Dendritic cell treated with granulocyte-macrophage colony-stimulating factor and Interleukin-4, amounts not matched to agents 40 ng/mL and 50 ng/mL, for 4 days (primary cell): Measurements from ENCODE around the gene ALDH3B1.

Experiments used
- H3K27ac Mint-ChIP-seq: one replicate; pipeline ENCODE4 v1.8.0; 2022; ENCODE audit warnings: mild to moderate bottlenecking, mixed read lengths
- H3K27me3 Mint-ChIP-seq: one replicate; pipeline ENCODE4 v1.8.0; 2022; ENCODE audit warnings: mild to moderate bottlenecking, mixed read lengths
- H3K36me3 Mint-ChIP-seq: one replicate; pipeline ENCODE4 v1.8.0; 2022; ENCODE audit warnings: low read depth, mixed read lengths
- H3K4me1 Mint-ChIP-seq: one replicate; pipeline ENCODE4 v1.8.0; 2022; ENCODE audit warnings: low read depth, mixed read lengths
- H3K4me3 Mint-ChIP-seq: one replicate; pipeline ENCODE4 v1.8.0; 2022; ENCODE audit warnings: mild to moderate bottlenecking, moderate library complexity, mixed read lengths
- H3K9me3 Mint-ChIP-seq: one replicate; pipeline ENCODE4 v1.8.0; 2022; ENCODE audit warnings: mixed read lengths
- intact Hi-C: fragments of 100-400 bp; cut with micrococcal nuclease; formaldehyde crosslinking; loops from one replicate; pipeline ENCODE4 v1.15.0; 2022

ALDH3B1 gene

DNA sequence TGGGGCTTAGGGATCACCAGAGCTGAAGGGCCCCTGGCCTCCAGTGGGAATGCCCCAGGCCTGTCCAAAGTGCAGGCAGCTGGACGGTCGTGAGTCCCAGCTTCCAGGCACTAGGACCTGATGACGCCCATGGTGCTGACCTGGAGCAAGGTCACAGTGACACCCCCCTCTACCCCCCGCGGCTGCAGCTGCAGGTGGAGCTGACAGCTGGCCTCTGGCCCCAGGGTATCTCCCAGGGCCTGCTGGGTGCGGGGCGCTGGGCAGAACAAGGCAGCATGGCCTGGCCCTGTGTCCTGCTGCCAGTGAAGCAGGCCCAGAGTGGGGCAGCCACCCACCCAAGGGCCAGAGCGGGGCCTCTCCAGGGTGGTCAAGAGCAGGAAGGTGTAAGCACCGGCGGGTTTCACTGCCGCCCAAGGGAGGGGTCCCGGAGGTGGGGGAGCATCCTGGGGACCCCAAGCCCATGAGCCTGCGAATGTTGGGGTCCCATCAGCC is 28.1 kb downstream of the ALDH3B1 start:
- Mint-ChIP-seq H3K4me3 (peak overlapping the region; percentile 93), H3K27me3 (no peaks in the 10 kb centered on the region), H3K36me3 (peaks cover 81% of the 10 kb centered on the region), H3K4me1 (peaks cover 78% of the 10 kb centered on the region), H3K9me3 (no peaks in the 10 kb centered on the region), H3K27ac (peak overlapping the region; percentile 97)
- intact Hi-C loops, result loop anchor here (5.0 to 10.0 kb wide), 2 partner anchors 41 to 77 kb away; no protein-coding TSS in a partner anchor

DNA sequence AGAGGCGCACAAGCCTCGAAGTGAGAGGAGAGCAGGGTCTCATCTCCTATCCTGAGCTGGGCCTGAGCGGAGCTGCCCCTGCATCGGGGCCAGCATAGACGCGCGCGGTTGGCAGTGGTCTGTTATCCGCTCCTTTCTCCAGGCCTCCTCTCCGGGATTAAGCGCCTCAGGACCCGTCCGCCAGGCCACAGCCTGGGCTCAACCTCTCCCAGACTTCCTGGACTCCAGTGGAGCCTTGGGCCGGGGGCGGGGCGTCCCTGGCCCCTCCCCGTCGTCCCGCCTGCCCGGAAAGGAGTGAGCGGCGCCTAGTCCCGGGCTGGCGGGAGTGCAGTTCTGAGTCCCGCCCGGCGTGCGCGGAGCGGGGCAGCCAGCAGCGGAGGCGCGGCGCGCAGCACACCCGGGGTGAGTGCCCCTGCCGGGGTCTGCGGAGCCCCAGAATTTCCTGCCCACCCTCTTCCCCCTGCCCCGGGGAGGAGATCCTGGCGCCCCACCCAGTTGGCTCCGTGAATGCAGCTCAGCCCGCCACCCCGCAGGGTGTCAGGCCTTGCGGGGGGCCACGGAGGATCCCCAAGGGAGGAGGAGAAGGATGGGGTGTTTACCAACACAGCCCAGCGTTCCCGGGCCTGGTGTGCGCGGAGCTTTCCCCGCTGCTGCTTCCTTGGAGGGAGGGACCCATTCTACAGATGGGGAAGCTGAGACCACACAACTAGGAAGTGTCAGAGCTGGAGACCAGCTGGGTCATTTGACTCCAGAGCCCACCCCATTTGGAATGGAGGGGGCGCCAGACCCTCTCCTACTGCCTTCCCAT is 28.8 kb downstream of the ALDH3B1 start, which contains the start of gene TCIRG1:
Gene TCIRG1 (plus strand): TSS at position 308 of the 808 bp plus-strand sequence. CDS start 2,247 bp downstream, outside the sequence.
- Mint-ChIP-seq H3K27me3 (no peaks in the 10 kb centered on the region), H3K9me3 (no peaks in the 10 kb centered on the region), H3K4me1 (peaks cover 73% of the 10 kb centered on the region), H3K36me3 (peaks cover 81% of the 10 kb centered on the region), H3K27ac (peak within 1 kb of the TSS; percentile 97), H3K4me3 (peak within 1 kb of the TSS; percentile 93)
- intact Hi-C loops, result loop anchor here (5.0 to 10.0 kb wide), 2 partner anchors 42 to 76 kb away; no protein-coding TSS in a partner anchor

DNA sequence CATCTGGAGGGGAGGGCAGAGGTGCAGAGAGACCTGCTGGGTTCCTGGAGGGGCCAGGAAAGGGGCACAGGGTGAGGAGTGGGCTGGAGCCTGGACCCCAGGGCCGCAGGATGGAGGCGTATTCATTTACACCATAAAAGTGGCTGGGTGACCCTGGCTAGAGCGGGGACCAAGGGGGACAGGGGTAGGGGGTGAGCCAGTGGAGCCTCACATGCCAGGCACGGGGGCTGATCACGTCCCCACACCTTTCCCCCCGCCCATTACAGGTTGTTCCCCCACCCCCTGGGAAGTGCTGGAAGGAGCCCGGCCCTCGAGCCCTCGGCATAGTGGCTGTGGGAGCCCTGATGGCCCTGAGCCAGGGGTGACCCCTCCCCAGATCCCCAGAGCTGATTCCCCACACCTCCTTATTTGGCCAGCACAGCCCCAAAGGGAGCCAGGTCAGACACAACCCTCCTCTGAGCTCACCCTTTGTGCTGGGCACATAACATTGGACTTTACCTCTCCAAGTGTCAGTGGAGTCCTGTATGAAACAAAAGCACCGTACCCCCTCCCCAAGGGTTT is 29.5 kb downstream of the ALDH3B1 start:
- Mint-ChIP-seq H3K27ac (peak overlapping the region; percentile 97), H3K9me3 (no peaks in the 10 kb centered on the region), H3K36me3 (peaks cover 81% of the 10 kb centered on the region), H3K27me3 (no peaks in the 10 kb centered on the region), H3K4me1 (peaks cover 72% of the 10 kb centered on the region), H3K4me3 (peak overlapping the region; percentile 93)
- intact Hi-C loops, result loop anchor here (2.0 to 10.0 kb wide), 3 partner anchors 29 to 75 kb away; partner anchors contain the start of gene ALDH3B1

GRCh38 chr11:68040101-68040956 is 30.2 kb downstream of the ALDH3B1 start:
- H3K27ac Mint-ChIP-seq, result peak overlapping the region; percentile 97
- no peaks in the 10 kb centered on the region for H3K9me3 Mint-ChIP-seq
- H3K36me3 Mint-ChIP-seq, result peaks cover 82% of the 10 kb centered on the region
- H3K4me1 Mint-ChIP-seq, result peaks cover 67% of the 10 kb centered on the region
- H3K27me3 Mint-ChIP-seq, result no peaks in the 10 kb centered on the region
- peak overlapping the region; percentile 93 for H3K4me3 Mint-ChIP-seq
- intact Hi-C loops, result loop anchor here (2.0 kb wide), 1 partner anchor 30 kb away; the partner anchor contains the start of gene ALDH3B1

- Mint-ChIP-seq H3K4me3 (peak overlapping the region; percentile 93), H3K27ac (peak overlapping the region; percentile 97), H3K9me3 (no peaks in the 10 kb centered on the region), H3K27me3 (no peaks in the 10 kb centered on the region), H3K4me1 (peaks cover 59% of the 10 kb centered on the region), H3K36me3 (peaks cover 82% of the 10 kb centered on the region)
- intact Hi-C loops, result loop anchor here (2.0 kb wide), 1 partner anchor 30 kb away; the partner anchor contains the start of gene ALDH3B1
These were observed 30.9 kb downstream of the ALDH3B1 start for GRCh38 chr11:68040957-68041591.

GRCh38 chr11:68041617-68042218 is 31.6 kb downstream of the ALDH3B1 start:
- no peak overlapping the region for H3K27ac Mint-ChIP-seq
- peak overlapping the region; percentile 93 for H3K4me3 Mint-ChIP-seq
- peaks cover 53% of the 10 kb centered on the region for H3K4me1 Mint-ChIP-seq
- intact Hi-C loops, result loop anchor here (2.0 kb wide), 1 partner anchor 31 kb away; the partner anchor contains the start of gene ALDH3B1
- H3K36me3 Mint-ChIP-seq, result peaks cover 82% of the 10 kb centered on the region
- no peaks in the 10 kb centered on the region for H3K27me3 Mint-ChIP-seq
- H3K9me3 Mint-ChIP-seq, result no peaks in the 10 kb centered on the region

- Mint-ChIP-seq H3K27me3 (no peaks in the 10 kb centered on the region), H3K36me3 (peaks cover 87% of the 10 kb centered on the region), H3K4me1 (peaks cover 46% of the 10 kb centered on the region), H3K4me3 (no peak overlapping the region), H3K9me3 (no peaks in the 10 kb centered on the region), H3K27ac (peak overlapping the region; percentile 17)
- intact Hi-C loops, result no loop called here
These were observed 32.3 kb downstream of the ALDH3B1 start for GRCh38 chr11:68042219-68043028.

GRCh38 chr11:68043029-68043348 is 32.9 kb downstream of the ALDH3B1 start:
- H3K4me1 Mint-ChIP-seq, result peaks cover 40% of the 10 kb centered on the region
- intact Hi-C loops, result no loop called here
- peaks cover 93% of the 10 kb centered on the region for H3K36me3 Mint-ChIP-seq

DNA sequence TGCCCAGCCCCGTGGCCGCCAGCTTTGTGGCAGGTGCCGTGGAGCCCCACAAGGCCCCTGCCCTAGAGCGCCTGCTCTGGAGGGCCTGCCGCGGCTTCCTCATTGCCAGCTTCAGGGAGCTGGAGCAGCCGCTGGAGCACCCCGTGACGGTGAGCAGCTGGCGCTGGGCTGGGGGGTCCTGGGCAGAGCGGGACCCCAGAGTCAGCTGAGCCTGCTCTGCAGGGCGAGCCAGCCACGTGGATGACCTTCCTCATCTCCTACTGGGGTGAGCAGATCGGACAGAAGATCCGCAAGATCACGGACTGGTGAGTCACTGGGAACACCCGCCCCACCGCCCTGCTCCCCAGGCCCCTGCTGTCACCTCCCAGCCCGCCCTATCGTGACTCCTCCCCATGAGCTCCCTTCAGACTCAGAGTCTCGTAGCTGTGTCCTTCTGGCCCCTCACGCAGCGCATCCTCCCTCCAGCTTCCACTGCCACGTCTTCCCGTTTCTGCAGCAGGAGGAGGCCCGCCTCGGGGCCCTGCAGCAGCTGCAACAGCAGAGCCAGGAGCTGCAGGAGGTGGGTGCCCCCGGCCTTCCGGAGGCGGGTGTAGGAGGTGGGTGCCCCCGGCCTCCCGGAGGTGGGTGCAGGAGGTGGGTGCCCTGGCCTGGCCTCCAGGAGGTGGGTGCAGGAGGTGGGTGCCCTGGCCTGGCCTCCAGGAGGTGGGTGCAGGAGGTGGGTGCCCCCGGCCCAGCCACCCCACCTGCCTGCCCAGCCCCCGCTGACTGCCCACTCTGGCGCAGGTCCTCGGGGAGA is 33.4 kb downstream of the ALDH3B1 start:
- no peaks in the 10 kb centered on the region for H3K27me3 Mint-ChIP-seq

More at GRCh38 chr11:68043029-68043348, 32.9 kb downstream of the ALDH3B1 start:
- Mint-ChIP-seq H3K9me3 (no peaks in the 10 kb centered on the region), H3K27ac (peak overlapping the region; percentile 17), H3K4me3 (no peak overlapping the region), H3K27me3 (no peaks in the 10 kb centered on the region)

GRCh38 chr11:68044145-68044813 is 34.2 kb downstream of the ALDH3B1 start:
- Mint-ChIP-seq H3K36me3 (peaks cover 100% of the 10 kb centered on the region), H3K9me3 (no peaks in the 10 kb centered on the region), H3K27ac (no peak overlapping the region), H3K27me3 (no peaks in the 10 kb centered on the region), H3K4me3 (no peak overlapping the region), H3K4me1 (peaks cover 33% of the 10 kb centered on the region)
- intact Hi-C loops, result no loop called here

More for the DNA sequence above, 33.4 kb downstream of the ALDH3B1 start:
- no peak overlapping the region for H3K4me3 Mint-ChIP-seq
- H3K4me1 Mint-ChIP-seq, result peaks cover 35% of the 10 kb centered on the region
- no peaks in the 10 kb centered on the region for H3K9me3 Mint-ChIP-seq
- intact Hi-C loops, result no loop called here
- no peak overlapping the region for H3K27ac Mint-ChIP-seq
- H3K36me3 Mint-ChIP-seq, result peaks cover 98% of the 10 kb centered on the region

DNA sequence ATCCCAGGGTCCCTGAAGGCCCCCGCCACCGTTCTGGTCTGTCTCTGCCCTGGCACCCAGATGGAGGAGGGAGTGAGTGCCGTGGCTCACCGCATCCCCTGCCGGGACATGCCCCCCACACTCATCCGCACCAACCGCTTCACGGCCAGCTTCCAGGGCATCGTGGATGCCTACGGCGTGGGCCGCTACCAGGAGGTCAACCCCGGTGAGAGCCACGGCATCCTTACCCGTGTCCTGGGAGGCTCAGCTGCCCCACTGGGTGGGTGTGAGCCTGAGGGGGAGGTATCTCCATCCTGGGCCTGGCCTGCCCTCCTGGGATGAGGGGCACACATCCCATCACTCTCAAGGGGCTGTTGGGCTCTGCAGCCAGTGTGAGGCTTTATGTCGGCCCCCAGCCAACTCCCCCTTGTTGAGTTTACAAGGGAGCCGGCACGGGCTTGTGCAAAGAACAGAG is 34.8 kb downstream of the ALDH3B1 start:
- H3K4me3 Mint-ChIP-seq, result no peak overlapping the region
- no peaks in the 10 kb centered on the region for H3K27me3 Mint-ChIP-seq
- no peak overlapping the region for H3K27ac Mint-ChIP-seq
- no peaks in the 10 kb centered on the region for H3K9me3 Mint-ChIP-seq
- peaks cover 100% of the 10 kb centered on the region for H3K36me3 Mint-ChIP-seq
- intact Hi-C loops, result no loop called here
- peaks cover 29% of the 10 kb centered on the region for H3K4me1 Mint-ChIP-seq
